Measurements from ENCODE around the gene GDF7.

DNA sequence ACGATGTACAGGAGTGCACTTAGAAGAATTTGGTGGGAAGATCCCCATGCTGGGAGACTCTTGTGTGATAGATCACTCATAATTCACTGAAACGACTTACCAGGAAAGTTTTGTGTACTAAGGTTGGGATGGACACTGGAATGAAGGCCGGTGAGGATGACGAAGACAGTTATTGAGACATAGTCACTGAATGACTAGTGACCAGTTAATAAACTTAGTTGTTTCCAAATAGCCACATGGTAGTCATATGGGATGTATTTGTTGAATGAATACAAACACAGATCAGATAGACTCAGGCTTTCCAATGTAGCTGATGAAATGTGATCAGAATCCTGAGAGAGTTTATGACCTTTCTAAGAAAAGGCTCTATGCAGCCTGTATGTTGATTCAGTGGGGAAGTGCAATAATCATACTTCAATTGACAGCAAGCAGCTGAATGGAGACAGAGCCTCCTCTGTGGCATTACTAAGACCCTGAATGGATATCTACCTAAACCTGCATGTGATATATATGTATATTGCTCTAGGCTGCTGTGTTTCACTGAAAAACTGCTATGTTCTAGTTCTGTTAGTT lies 20.4 kb downstream of the GDF7 start:
- no peak for TF ChIP-seq POLR2A (IDR thresholded peaks at IDR 0.05)
- TF ChIP-seq, protein P1, sequence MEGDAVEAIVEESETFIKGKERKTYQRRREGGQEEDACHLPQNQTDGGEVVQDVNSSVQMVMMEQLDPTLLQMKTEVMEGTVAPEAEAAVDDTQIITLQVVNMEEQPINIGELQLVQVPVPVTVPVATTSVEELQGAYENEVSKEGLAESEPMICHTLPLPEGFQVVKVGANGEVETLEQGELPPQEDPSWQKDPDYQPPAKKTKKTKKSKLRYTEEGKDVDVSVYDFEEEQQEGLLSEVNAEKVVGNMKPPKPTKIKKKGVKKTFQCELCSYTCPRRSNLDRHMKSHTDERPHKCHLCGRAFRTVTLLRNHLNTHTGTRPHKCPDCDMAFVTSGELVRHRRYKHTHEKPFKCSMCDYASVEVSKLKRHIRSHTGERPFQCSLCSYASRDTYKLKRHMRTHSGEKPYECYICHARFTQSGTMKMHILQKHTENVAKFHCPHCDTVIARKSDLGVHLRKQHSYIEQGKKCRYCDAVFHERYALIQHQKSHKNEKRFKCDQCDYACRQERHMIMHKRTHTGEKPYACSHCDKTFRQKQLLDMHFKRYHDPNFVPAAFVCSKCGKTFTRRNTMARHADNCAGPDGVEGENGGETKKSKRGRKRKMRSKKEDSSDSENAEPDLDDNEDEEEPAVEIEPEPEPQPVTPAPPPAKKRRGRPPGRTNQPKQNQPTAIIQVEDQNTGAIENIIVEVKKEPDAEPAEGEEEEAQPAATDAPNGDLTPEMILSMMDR (IDR thresholded peaks at IDR 0.05) = no peak

All from thyroid gland (tissue), 4 donors.